Neural cell (in vitro differentiated cells): ENCODE results near the gene SETD1A. TPM values are rescaled to one million over a fixed set of nuclear protein-coding genes. Genes with fewer than 3 reads are reported as not detected.

Source experiments
- H2AFZ ChIP-seq: fragments of 200-600, 300-800 bp; sonication (generic), shearing (Covaris generic); 2 replicates; pipeline ENCODE4 v1.6.0; 2014; ENCODE audit warnings: low read depth, mild to moderate bottlenecking, antibody characterized with exemption, low read length, moderate library complexity
- H3F3A ChIP-seq: fragments of 200-600 bp; shearing (Covaris generic); 2 replicates; pipeline ENCODE4 v1.6.1; 2016; ENCODE audit warnings: mild to moderate bottlenecking, moderate library complexity, mixed read lengths, antibody characterized with exemption, low read length; ENCODE audit not compliant: insufficient read depth, poor library complexity, severe bottlenecking
- H3K27ac ChIP-seq: fragments of 200-600, 300-800 bp; sonication (generic), shearing (Covaris generic); 2 replicates; pipeline ENCODE4 v1.5.1; 2014; ENCODE audit warnings: mild to moderate bottlenecking, low read length, moderate library complexity
- H3K27me3 ChIP-seq: fragments of 300-800, 200-600 bp; sonication (generic), shearing (Covaris generic); 2 replicates; pipeline ENCODE4 v1.6.0; 2014; ENCODE audit warnings: mild to moderate bottlenecking, low read depth, low read length, moderate library complexity; ENCODE audit not compliant: insufficient read depth
- H3K36me3 ChIP-seq: fragments of 300-800, 200-600 bp; sonication (generic), shearing (Covaris generic); 2 replicates; pipeline ENCODE4 v1.5.1; 2014; ENCODE audit warnings: mild to moderate bottlenecking, antibody characterized with exemption, low read length, moderate library complexity; ENCODE audit not compliant: insufficient read depth
- H3K4me2 ChIP-seq: fragments of 300-800, 200-600 bp; sonication (generic), shearing (Covaris generic); 2 replicates; pipeline ENCODE4 v1.6.0; 2014; ENCODE audit warnings: mild to moderate bottlenecking, low read length
- H3K4me3 ChIP-seq: fragments of 300-800, 200-600 bp; sonication (generic), shearing (Covaris generic); 2 replicates; pipeline ENCODE4 v1.5.1; 2014; ENCODE audit warnings: mild to moderate bottlenecking, low read length, moderate library complexity
- H3K79me2 ChIP-seq: fragments of 200-600 bp; shearing (Covaris generic); replicated peaks from 2 replicates; pipeline ENCODE4 v1.6.0; 2014; ENCODE audit warnings: mild to moderate bottlenecking, low read length, moderate library complexity; ENCODE audit not compliant: insufficient read depth
- H3K9ac ChIP-seq: fragments of 300-800, 200-600 bp; sonication (generic), shearing (Covaris generic); 2 replicates; pipeline ENCODE4 v1.6.1; 2016; ENCODE audit warnings: mild to moderate bottlenecking, low read length, mixed read lengths
- H3K9me2 ChIP-seq: fragments of 200-600 bp; shearing (Covaris generic); 2 replicates; pipeline ENCODE4 v1.6.1; 2016; ENCODE audit warnings: mild to moderate bottlenecking, low read length, mixed read lengths; ENCODE audit not compliant: insufficient read depth
- H3K9me3 ChIP-seq: fragments of 200-600, 300-800 bp; sonication (generic), shearing (Covaris generic); 2 replicates; pipeline ENCODE4 v1.6.1; 2016; ENCODE audit warnings: mild to moderate bottlenecking, mixed run types, low read length, moderate library complexity, mixed read lengths
- H4K20me1 ChIP-seq: fragments of 200-600 bp; shearing (Covaris generic); 2 replicates; pipeline ENCODE4 v1.6.1; 2016; ENCODE audit warnings: mild to moderate bottlenecking, mixed run types; ENCODE audit not compliant: insufficient read depth
- EP300 ChIP-seq: fragments of 450-650 bp; conservative IDR thresholded peaks from 2 replicates; pipeline ENCODE4 v1.6.1; 2014; ENCODE audit warnings: antibody characterized with exemption, mild to moderate bottlenecking, moderate library complexity; ENCODE audit not compliant: poor library complexity, severe bottlenecking
- EZH2 ChIP-seq: fragments of 200-600, 300-800 bp; shearing (Covaris generic), sonication (generic); IDR thresholded peaks from 2 replicates; pipeline ENCODE4 v1.6.1; 2014; ENCODE audit warnings: antibody characterized with exemption, low read length, borderline replicate concordance, mild to moderate bottlenecking; ENCODE audit not compliant: insufficient read depth, poor library complexity, severe bottlenecking
- MXI1 ChIP-seq: fragments of 450-650 bp; conservative IDR thresholded peaks from 2 replicates; pipeline ENCODE4 v1.6.1; 2014; ENCODE audit warnings: antibody characterized with exemption, mild to moderate bottlenecking; ENCODE audit not compliant: poor library complexity, severe bottlenecking
- POLR2AphosphoS5 ChIP-seq: IDR thresholded peaks from 2 replicates; pipeline ENCODE4 v1.6.1; 2012
- RAD21 ChIP-seq: fragments of 450-650 bp; conservative IDR thresholded peaks from 2 replicates; pipeline ENCODE4 v1.6.1; 2014; ENCODE audit warnings: antibody characterized with exemption, mild to moderate bottlenecking, moderate library complexity
- SMC3 ChIP-seq: fragments of 450-650 bp; conservative IDR thresholded peaks from 2 replicates; pipeline ENCODE4 v1.6.1; 2014; ENCODE audit warnings: antibody characterized with exemption, mild to moderate bottlenecking, moderate library complexity; ENCODE audit not compliant: poor library complexity
- TAF1 ChIP-seq: IDR thresholded peaks from 2 replicates; pipeline ENCODE4 v1.6.1; 2012; ENCODE audit warnings: low read depth
- polyA plus RNA-seq: library from polyadenylated mRNA; depleted of rRNA; stranded (reverse); fragments of >200 nt; gene quantifications from 2 replicates; pipeline ENCODE4 v1.2.3, GENCODE V29; 2014
- TF ChIP-seq, protein P1 (sequence below): IDR thresholded peaks from 2 replicates; pipeline ENCODE4 v1.6.1; 2012; ENCODE audit warnings: borderline replicate concordance
- TF ChIP-seq, protein P2 (sequence below): fragments of 450-650 bp; IDR thresholded peaks from 2 replicates; pipeline ENCODE4 v1.5.1; 2014; ENCODE audit warnings: antibody characterized with exemption, mild to moderate bottlenecking, moderate library complexity; ENCODE audit not compliant: poor library complexity, severe bottlenecking

SETD1A gene
- polyA plus RNA-seq, 1 donor from 2014 or later = 1.4 TPM

DNA sequence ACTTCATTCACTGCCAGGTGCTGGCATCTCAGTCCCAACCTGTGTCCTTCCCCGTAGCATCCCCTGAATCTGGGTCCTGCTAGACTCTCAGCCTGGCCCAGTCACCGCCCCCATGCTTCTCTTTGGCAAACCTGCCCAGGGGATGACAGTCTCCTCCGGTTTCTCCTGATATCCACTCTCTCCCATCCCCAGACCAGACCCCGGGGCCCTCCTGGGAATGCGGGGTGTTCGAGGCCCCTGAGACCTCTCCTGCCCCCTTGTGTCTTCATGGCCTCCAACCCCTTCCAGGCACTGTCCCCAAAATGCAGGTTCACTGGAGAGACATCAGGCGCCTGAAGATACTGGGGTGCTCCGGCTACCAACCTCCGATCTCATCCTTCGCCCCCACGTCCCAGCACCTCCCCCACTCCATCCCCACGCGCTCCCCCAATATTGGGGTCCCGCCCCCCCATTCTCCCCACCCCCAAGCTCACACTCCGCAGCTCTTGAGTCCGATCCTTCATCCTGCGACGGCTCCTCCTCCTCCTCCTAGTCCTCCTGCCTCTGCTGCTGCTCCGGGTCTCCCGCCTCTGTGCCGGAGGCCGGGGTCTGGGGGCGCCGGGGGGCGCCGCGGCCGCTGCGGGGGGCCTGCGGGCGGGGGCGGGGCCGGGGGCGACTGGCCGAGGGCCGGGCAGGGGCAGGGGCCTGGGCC is 52.5 kb downstream of the SETD1A start:
- TF ChIP-seq TAF1 (no peak), MXI1 (peak; percentile 38), EZH2 (no peak), RAD21 (no peak), POLR2AphosphoS5 (peak; percentile 8), EP300 (no peak), SMC3 (peak; percentile 40)
- TF ChIP-seq, protein P1, sequence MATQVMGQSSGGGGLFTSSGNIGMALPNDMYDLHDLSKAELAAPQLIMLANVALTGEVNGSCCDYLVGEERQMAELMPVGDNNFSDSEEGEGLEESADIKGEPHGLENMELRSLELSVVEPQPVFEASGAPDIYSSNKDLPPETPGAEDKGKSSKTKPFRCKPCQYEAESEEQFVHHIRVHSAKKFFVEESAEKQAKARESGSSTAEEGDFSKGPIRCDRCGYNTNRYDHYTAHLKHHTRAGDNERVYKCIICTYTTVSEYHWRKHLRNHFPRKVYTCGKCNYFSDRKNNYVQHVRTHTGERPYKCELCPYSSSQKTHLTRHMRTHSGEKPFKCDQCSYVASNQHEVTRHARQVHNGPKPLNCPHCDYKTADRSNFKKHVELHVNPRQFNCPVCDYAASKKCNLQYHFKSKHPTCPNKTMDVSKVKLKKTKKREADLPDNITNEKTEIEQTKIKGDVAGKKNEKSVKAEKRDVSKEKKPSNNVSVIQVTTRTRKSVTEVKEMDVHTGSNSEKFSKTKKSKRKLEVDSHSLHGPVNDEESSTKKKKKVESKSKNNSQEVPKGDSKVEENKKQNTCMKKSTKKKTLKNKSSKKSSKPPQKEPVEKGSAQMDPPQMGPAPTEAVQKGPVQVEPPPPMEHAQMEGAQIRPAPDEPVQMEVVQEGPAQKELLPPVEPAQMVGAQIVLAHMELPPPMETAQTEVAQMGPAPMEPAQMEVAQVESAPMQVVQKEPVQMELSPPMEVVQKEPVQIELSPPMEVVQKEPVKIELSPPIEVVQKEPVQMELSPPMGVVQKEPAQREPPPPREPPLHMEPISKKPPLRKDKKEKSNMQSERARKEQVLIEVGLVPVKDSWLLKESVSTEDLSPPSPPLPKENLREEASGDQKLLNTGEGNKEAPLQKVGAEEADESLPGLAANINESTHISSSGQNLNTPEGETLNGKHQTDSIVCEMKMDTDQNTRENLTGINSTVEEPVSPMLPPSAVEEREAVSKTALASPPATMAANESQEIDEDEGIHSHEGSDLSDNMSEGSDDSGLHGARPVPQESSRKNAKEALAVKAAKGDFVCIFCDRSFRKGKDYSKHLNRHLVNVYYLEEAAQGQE = peak; percentile 36
- TF ChIP-seq, protein P2, sequence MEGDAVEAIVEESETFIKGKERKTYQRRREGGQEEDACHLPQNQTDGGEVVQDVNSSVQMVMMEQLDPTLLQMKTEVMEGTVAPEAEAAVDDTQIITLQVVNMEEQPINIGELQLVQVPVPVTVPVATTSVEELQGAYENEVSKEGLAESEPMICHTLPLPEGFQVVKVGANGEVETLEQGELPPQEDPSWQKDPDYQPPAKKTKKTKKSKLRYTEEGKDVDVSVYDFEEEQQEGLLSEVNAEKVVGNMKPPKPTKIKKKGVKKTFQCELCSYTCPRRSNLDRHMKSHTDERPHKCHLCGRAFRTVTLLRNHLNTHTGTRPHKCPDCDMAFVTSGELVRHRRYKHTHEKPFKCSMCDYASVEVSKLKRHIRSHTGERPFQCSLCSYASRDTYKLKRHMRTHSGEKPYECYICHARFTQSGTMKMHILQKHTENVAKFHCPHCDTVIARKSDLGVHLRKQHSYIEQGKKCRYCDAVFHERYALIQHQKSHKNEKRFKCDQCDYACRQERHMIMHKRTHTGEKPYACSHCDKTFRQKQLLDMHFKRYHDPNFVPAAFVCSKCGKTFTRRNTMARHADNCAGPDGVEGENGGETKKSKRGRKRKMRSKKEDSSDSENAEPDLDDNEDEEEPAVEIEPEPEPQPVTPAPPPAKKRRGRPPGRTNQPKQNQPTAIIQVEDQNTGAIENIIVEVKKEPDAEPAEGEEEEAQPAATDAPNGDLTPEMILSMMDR = peak; percentile 30
- no peaks in the 10 kb centered on the region for H3K9me3 ChIP-seq
- no peaks in the 10 kb centered on the region for H3F3A ChIP-seq
- no peaks in the 10 kb centered on the region for H4K20me1 ChIP-seq
- peak overlapping the region; percentile 58 for H3K27ac ChIP-seq
- no peaks in the 10 kb centered on the region for H3K36me3 ChIP-seq
- H3K4me3 ChIP-seq = peak overlapping the region; percentile 89
- no peaks in the 10 kb centered on the region for H3K27me3 ChIP-seq
- H3K79me2 ChIP-seq = peaks cover 14% of the 10 kb centered on the region
- no peaks in the 10 kb centered on the region for H3K9me2 ChIP-seq
- H3K4me2 ChIP-seq = peak overlapping the region; percentile 100
- H3K9ac ChIP-seq = peak overlapping the region; percentile 86
- peak overlapping the region; percentile 40 for H2AFZ ChIP-seq

DNA sequence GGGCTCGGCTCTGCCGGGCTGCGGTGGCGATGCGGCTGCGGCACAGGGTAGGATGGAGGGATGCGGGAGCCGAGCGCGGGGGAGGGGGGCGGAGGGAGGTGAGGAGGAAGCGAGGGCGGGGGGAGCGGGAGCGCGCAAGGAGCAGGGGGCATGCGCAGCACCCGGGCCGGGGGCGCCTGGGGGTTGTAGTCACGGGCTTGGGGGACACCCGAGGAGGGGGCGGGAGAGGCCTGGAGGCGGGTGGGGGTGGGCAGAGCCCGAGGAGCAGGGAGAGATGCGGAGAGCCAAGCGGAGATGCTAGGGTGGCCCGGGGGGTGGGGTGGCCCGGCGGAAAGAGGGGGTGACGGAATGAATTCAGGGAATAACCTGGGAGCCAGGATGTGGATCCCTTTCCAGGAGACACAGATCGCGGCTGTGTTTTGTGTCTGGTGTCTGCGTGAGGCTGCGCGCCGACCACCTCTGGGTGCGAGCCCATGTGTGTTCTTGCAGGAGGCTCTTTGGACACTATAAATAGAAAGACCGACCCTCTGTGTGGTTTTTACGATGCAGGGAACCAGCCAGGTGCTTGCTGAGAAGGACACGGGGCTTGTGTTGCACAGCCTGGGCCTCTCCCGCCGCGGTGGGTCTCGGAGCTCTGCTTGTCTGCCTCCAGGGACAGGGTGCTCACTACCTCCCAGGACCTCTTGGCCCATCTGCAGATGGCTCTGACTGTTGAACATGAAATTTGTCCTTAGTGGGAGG is 53.2 kb downstream of the SETD1A start, which contains the start of gene STX1B:
STX1B (minus strand) TSS at position 54 of the 741 bp plus-strand sequence. CDS start 242 bp downstream, outside the sequence.
- TF ChIP-seq, protein P1 = no peak
- TF ChIP-seq, protein P2 = no peak
- TF ChIP-seq POLR2AphosphoS5 = peak; percentile 79
- peak; percentile 15 for TF ChIP-seq SMC3
- TF ChIP-seq MXI1 = no peak
- TF ChIP-seq TAF1 = no peak
- TF ChIP-seq RAD21 = no peak
- no peak for TF ChIP-seq EP300
- no peak for TF ChIP-seq EZH2
- Histone ChIP-seq H3K4me2 (peak within 1 kb of the TSS; percentile 100), H3K9me3 (no peaks in the 10 kb centered on the region), H4K20me1 (no peaks in the 10 kb centered on the region), H3K27ac (peak within 1 kb of the TSS; percentile 59), H3K27me3 (no peaks in the 10 kb centered on the region), H3K9me2 (no peaks in the 10 kb centered on the region), H3K79me2 (peaks cover 14% of the 10 kb centered on the region), H3K9ac (peak within 1 kb of the TSS; percentile 86), H3K4me3 (peak within 1 kb of the TSS; percentile 89), H3F3A (no peaks in the 10 kb centered on the region), H3K36me3 (no peaks in the 10 kb centered on the region), H2AFZ (peak within 1 kb of the TSS; percentile 93)
